GM12878 (cell line): ENCODE data around the gene CHRND. TPM values are rescaled to one million over a fixed set of nuclear protein-coding genes. Genes with fewer than 3 reads are reported as not detected.

Experiments
- ATF7 ChIP-seq: fragments of 450-650 bp; IDR thresholded peaks from 2 replicates; pipeline ENCODE4 v1.6.1; 2016; ENCODE audit warnings: low read depth, mild to moderate bottlenecking
- BMI1 ChIP-seq: fragments of 450-650 bp; IDR thresholded peaks from 2 replicates; pipeline ENCODE4 v1.6.1; 2016; ENCODE audit warnings: mild to moderate bottlenecking, moderate library complexity, borderline replicate concordance
- BRCA1 ChIP-seq: IDR thresholded peaks from 2 replicates; pipeline ENCODE4 v1.6.1; 2011; ENCODE audit warnings: low read depth, low read length, improper control_type of control experiment
- CBX3 ChIP-seq: fragments of 200-600 bp; sonication (generic); IDR thresholded peaks from 2 replicates; pipeline ENCODE4 v1.6.1; 2016; ENCODE audit warnings: low read depth, borderline replicate concordance
- CHD4 ChIP-seq: fragments of 200-600 bp; sonication (generic); IDR thresholded peaks from 2 replicates; pipeline ENCODE4 v1.6.1; 2016; ENCODE audit warnings: mild to moderate bottlenecking
- CREM ChIP-seq: IDR thresholded peaks from 2 replicates; pipeline ENCODE4 v1.6.1; 2014; ENCODE audit warnings: antibody characterized with exemption, low read depth
- CTCF ChIP-seq, 3 experiments: IDR thresholded peaks in 2 of 3; conservative IDR thresholded peaks in 1 of 3; 2 replicates each; pipeline ENCODE4 v1.5.1; 2011; ENCODE audit warnings: low read depth in 3 of 3, low read length in 3 of 3, mild to moderate bottlenecking in 3 of 3, control low read depth in 2 of 3, moderate library complexity in 2 of 3, inconsistent platforms in 1 of 3, mixed read lengths in 1 of 3; ENCODE audit not compliant: control insufficient read depth in 2 of 3, insufficient read depth in 1 of 3; ENCODE audit errors: extremely low read depth in 1 of 3
- EZH2 ChIP-seq: IDR thresholded peaks from 2 replicates; pipeline ENCODE4 v1.6.1; 2012; ENCODE audit warnings: low read depth, mild to moderate bottlenecking, control low read depth, inconsistent platforms, low read length, borderline replicate concordance; ENCODE audit not compliant: control insufficient read depth
- FOXK2 ChIP-seq: fragments of 450-650 bp; IDR thresholded peaks from 2 replicates; pipeline ENCODE4 v1.6.1; 2017; ENCODE audit warnings: mild to moderate bottlenecking, moderate library complexity
- HDAC2 ChIP-seq: fragments of 200-600 bp; sonication (generic); IDR thresholded peaks from 2 replicates; pipeline ENCODE4 v1.6.1; 2017
- HSF1 ChIP-seq: fragments of 150-350 bp; IDR thresholded peaks from 2 replicates; pipeline ENCODE4 v1.6.1; 2014; ENCODE audit warnings: mild to moderate bottlenecking, low read depth, low read length
- MLLT1 ChIP-seq: fragments of 450-650 bp; IDR thresholded peaks from 2 replicates; pipeline ENCODE4 v1.6.1; 2016; ENCODE audit warnings: mild to moderate bottlenecking
- NR2C2 ChIP-seq: IDR thresholded peaks from 2 replicates; pipeline ENCODE4 v1.6.1; 2011; ENCODE audit warnings: borderline replicate concordance, low read depth; ENCODE audit not compliant: control insufficient read depth, insufficient read length
- PAX8 ChIP-seq: fragments of 450-650 bp; IDR thresholded peaks from 2 replicates; pipeline ENCODE4 v1.6.1; 2017; ENCODE audit warnings: mild to moderate bottlenecking, moderate library complexity
- POLR2A ChIP-seq: IDR thresholded peaks from 2 replicates; pipeline ENCODE4 v1.6.1; 2011; ENCODE audit warnings: low read depth, mild to moderate bottlenecking, low read length
- RBBP5 ChIP-seq: fragments of 200-600 bp; sonication (generic); conservative IDR thresholded peaks from 2 replicates; pipeline ENCODE4 v1.6.1; 2016
- SIN3A ChIP-seq: IDR thresholded peaks from 2 replicates; pipeline ENCODE4 v1.6.1; 2012; ENCODE audit warnings: low read depth, low read length, improper control_type of control experiment
- SRF ChIP-seq, 2 experiments: IDR thresholded peaks; 2 replicates each; pipeline ENCODE4 v1.6.1; 2011; ENCODE audit warnings: low read depth in 2 of 2, low read length in 2 of 2, mild to moderate bottlenecking in 1 of 2, moderate library complexity in 1 of 2
- STAT1 ChIP-seq: fragments of 450-650 bp; conservative IDR thresholded peaks from 2 replicates; pipeline ENCODE4 v1.6.1; 2014; ENCODE audit warnings: antibody characterized with exemption, mild to moderate bottlenecking
- TCF7 ChIP-seq: IDR thresholded peaks from 2 replicates; pipeline ENCODE4 v1.6.1; 2014; ENCODE audit warnings: antibody characterized with exemption, borderline replicate concordance
- WRNIP1 ChIP-seq: IDR thresholded peaks from 2 replicates; pipeline ENCODE4 v1.6.1; 2011; ENCODE audit warnings: low read depth, low read length, improper control_type of control experiment, borderline replicate concordance
- YY1 ChIP-seq: IDR thresholded peaks from 2 replicates; pipeline ENCODE4 v1.6.1; 2011; ENCODE audit warnings: low read depth, mild to moderate bottlenecking, low read length
- ZBED1 ChIP-seq: IDR thresholded peaks from 2 replicates; pipeline ENCODE4 v1.6.1; 2016; ENCODE audit warnings: borderline replicate concordance
- ZNF274 ChIP-seq: IDR thresholded peaks from one replicate; pipeline ENCODE4 v1.8.0; 2011; ENCODE audit not compliant: insufficient read length, insufficient read depth
- polyA plus RNA-seq, 11 experiments: library from polyadenylated mRNA; depleted of rRNA in 4 of 11; unstranded in 6 of 11; stranded (reverse) in 5 of 11; fragments of >200 nt; fragmentation: Nextera tagmentation in 4 of 11; fragmentation: Illumina TruSeq in 1 of 11; extraction: Ambion mirVana in 4 of 11; extraction: Trizol in 1 of 11; gene quantifications; 1 replicate in 1 of 11; 2 replicates in 10 of 11; pipeline versions ENCODE4 v1.2.1 to v1.2.3, GENCODE V29; 2011 to 2016; ENCODE audit warnings: inconsistent platforms in 2 of 11, missing spikeins in 2 of 11, low read depth in 1 of 11
- total RNA-seq, 4 experiments: library from RNA; depleted of rRNA in 3 of 4; stranded (reverse); fragments of >200 nt in 3 of 4; fragmentation: Illumina TruSeq in 1 of 4; extraction: Trizol in 1 of 4; gene quantifications; 2 replicates each; pipeline versions ENCODE4 v1.2.1 to v1.2.3, GENCODE V29; 2013 to 2021

Gene CHRND
- total and polyA plus RNA-seq, 10 of the 15 experiments (the other 5 are each of a cell fraction or from before 2014, with no cell fraction given): not detected

GRCh38 chr2:232562515-232563151, 36.7 kb downstream of the CHRND start (continued):
- TF ChIP-seq TCF7 (no peak), ZBED1 (no peak), CBX3 (no peak), STAT1 (no peak), WRNIP1 (no peak), NR2C2 (no peak), HSF1 (no peak), RBBP5 (no peak), ZNF274 (no peak), SIN3A (no peak), CHD4 (no peak), POLR2A (0 out of 2 replicates have a peak, but pooled peaks have one; percentile 12), CREM (no peak), BRCA1 (no peak), YY1 (no peak), EZH2 (no peak), FOXK2 (no peak), MLLT1 (no peak), BMI1 (no peak), CTCF (IDR thresholded peaks at IDR 0.05 in 2 of 3, conservative IDR thresholded peaks at IDR 0.05 in 1 of 3; ENCODE audit: control insufficient read depth in 2 of 3, extremely low read depth in 1 of 3, insufficient read depth in 1 of 3, low read depth in 3 of 3, low read length in 3 of 3) (0 out of 6 replicates have a peak, but pooled peaks of 1 of the 3 experiments have one; percentile 7), PAX8 (no peak), SRF (IDR thresholded peaks at IDR 0.05; ENCODE audit: low read depth in 2 of 2, low read length in 2 of 2) (no peak), ATF7 (no peak), HDAC2 (no peak)
- TF ChIP-seq, all 136 proteins: peak for 6
